Immature natural killer cell (primary cell): Measurements from ENCODE around the gene USH2A. TPM values are rescaled to one million over a fixed set of nuclear protein-coding genes. Genes with fewer than 3 reads are reported as not detected.

Experiments used
- DNase-seq, 3 donors: peaks; one replicate each; pipeline ENCODE4 v3.0.0; 2022; ENCODE audit warnings: mixed read lengths in 1 of 3
- H3K27ac Mint-ChIP-seq, 6 donors: one replicate each; pipeline ENCODE4 v1.8.0; 2020; ENCODE audit warnings: mixed read lengths in 6 of 6, mild to moderate bottlenecking in 5 of 6, inconsistent platforms in 4 of 6, moderate library complexity in 3 of 6
- H3K27me3 Mint-ChIP-seq, 3 donors: one replicate each; pipeline ENCODE4 v1.8.0; 2020 to 2021; ENCODE audit warnings: low read depth in 3 of 3, mild to moderate bottlenecking in 3 of 3, mixed read lengths in 3 of 3, moderate library complexity in 3 of 3, inconsistent platforms in 1 of 3
- H3K36me3 Mint-ChIP-seq, 3 donors: one replicate each; pipeline ENCODE4 v1.8.0; 2020; ENCODE audit warnings: mixed read lengths in 3 of 3, inconsistent platforms in 2 of 3, mild to moderate bottlenecking in 2 of 3
- H3K4me1 Mint-ChIP-seq, 2 donors: one replicate each; pipeline ENCODE4 v1.8.0; 2020; ENCODE audit warnings: inconsistent platforms in 2 of 2, mild to moderate bottlenecking in 2 of 2, mixed read lengths in 2 of 2, moderate library complexity in 1 of 2
- H3K4me3 Mint-ChIP-seq, 5 donors: one replicate each; pipeline ENCODE4 v1.8.0; 2020; ENCODE audit warnings: mild to moderate bottlenecking in 5 of 5, mixed read lengths in 5 of 5, inconsistent platforms in 3 of 5, moderate library complexity in 3 of 5
- H3K9me3 Mint-ChIP-seq, 6 donors: one replicate each; pipeline ENCODE4 v1.8.0; 2020; ENCODE audit warnings: mild to moderate bottlenecking in 6 of 6, mixed read lengths in 6 of 6, inconsistent platforms in 4 of 6, moderate library complexity in 3 of 6
- polyA plus RNA-seq, 3 donors: library from polyadenylated mRNA; unstranded; fragments of 300-500 nt; fragmentation: Illumina TruSeq; gene quantifications; one replicate each; pipeline ENCODE4 v1.2.3, GENCODE V29; 2021

Gene USH2A
- polyA plus RNA-seq, 3 donors from 2014 or later = not detected

DNA sequence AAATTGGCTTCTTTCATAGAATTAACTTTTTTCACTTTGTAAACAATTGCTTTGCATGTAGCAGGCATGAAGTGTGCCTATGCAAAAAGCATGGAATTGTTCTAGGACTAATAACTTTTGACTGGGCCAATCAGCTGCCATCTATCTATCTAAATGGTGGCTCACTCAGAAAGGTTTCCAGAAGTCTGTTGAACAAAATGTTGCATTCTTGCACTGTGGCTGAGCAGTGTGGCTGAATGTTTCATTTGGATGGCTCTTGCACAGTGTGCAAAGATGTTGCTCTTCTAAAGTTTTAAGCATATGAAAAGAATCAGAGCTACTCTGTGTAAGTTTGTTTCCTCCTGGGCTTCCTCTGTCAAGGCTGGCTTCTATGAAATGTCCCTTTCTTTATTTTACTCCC lies 642.6 kb downstream of the USH2A start:
- no peaks in the 10 kb centered on the region for H3K36me3 Mint-ChIP-seq
- no peak overlapping the region for H3K27ac Mint-ChIP-seq
- no peak overlapping the region for H3K4me3 Mint-ChIP-seq
- peaks cover 0 to 3% (median 0%) of the 10 kb centered on the region in 3 donors for H3K27me3 Mint-ChIP-seq
- H3K9me3 Mint-ChIP-seq = peaks cover 2 to 35% (median 16%) of the 10 kb centered on the region in 6 donors
- DNase-seq = no peak
- no peaks in the 10 kb centered on the region for H3K4me1 Mint-ChIP-seq

DNA sequence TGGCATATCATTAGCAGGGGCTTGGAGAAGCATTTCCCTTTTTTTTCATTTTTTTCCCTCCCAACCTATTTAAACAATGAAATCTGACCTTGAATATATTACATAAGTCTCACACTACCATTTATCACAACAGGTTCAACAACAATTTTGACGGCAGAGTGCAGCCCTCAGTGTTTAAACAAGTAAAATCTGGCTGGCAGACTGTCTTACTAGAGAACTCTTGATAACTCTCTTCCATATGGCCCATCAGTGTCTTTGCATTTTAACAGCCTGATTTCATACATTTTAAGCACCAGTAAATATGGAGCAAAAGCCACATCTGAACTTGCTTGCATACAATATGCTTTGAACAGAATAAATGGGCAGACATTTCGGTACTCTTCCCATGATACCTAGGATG lies 643.1 kb downstream of the USH2A start:
- no peak overlapping the region for H3K27ac Mint-ChIP-seq
- no peaks in the 10 kb centered on the region for H3K4me1 Mint-ChIP-seq
- H3K36me3 Mint-ChIP-seq = no peaks in the 10 kb centered on the region
- H3K9me3 Mint-ChIP-seq = peaks cover 2 to 30% (median 16%) of the 10 kb centered on the region in 6 donors
- DNase-seq = no peak
- H3K27me3 Mint-ChIP-seq = peaks cover 0 to 3% (median 0%) of the 10 kb centered on the region in 3 donors
- no peak overlapping the region for H3K4me3 Mint-ChIP-seq

DNA sequence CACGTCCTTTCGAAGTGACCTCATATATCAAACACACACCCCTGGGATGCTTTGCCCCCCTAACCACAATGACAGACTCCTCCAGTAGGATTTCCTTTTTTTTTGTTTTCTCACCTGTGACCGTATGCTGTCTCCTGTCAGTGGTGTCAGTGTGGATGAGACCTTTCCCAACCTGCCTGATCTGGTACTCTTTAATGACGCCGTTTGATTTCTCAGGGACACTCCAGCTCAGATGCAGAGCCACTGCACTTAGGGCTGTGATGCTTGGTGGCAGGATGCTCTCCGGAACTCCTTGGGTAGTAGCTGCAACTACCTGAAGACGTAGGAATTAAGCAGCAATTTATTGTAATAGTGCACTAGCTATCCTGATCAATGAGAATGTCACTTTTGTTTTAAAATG lies 643.5 kb downstream of the USH2A start:
- Mint-ChIP-seq H3K27me3 (peaks cover 0 to 3% (median 0%) of the 10 kb centered on the region in 3 donors), H3K4me1 (no peaks in the 10 kb centered on the region), H3K27ac (no peak overlapping the region), H3K36me3 (no peaks in the 10 kb centered on the region), H3K4me3 (no peak overlapping the region), H3K9me3 (peaks cover 2 to 28% (median 15%) of the 10 kb centered on the region in 6 donors)
- DNase-seq = no peak

DNA sequence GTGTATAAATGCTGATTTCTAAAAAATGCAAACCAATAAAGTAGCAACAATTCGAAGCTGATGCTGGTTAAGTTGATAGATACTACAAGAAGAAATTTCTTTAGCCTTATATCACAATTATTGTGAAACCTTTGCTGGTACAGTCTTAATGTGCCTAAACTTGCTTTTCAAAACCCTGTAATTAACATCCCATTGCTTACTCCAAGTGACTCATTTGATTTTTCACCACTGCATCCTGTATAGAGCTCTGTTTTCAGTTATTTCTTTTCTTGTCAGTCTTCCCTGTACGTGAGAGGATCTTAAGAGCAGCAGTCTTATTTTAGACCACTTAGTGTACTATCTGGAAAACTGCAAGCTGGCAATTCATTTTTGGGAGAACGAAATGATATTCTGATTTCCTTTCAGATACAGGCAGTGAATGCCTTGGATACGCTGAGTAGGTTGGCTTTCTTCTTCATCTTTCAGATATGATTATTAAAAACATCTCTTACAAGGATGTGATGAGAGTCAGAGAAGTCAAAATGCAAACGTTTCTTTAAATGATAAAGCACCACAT lies 645.8 kb downstream of the USH2A start:
- Mint-ChIP-seq H3K9me3 (peaks cover 0 to 31% (median 14%) of the 10 kb centered on the region in 6 donors), H3K36me3 (no peaks in the 10 kb centered on the region), H3K4me3 (no peak overlapping the region), H3K4me1 (no peaks in the 10 kb centered on the region), H3K27ac (no peak overlapping the region), H3K27me3 (peaks cover 0 to 3% (median 0%) of the 10 kb centered on the region in 3 donors)
- DNase-seq = no peak

DNA sequence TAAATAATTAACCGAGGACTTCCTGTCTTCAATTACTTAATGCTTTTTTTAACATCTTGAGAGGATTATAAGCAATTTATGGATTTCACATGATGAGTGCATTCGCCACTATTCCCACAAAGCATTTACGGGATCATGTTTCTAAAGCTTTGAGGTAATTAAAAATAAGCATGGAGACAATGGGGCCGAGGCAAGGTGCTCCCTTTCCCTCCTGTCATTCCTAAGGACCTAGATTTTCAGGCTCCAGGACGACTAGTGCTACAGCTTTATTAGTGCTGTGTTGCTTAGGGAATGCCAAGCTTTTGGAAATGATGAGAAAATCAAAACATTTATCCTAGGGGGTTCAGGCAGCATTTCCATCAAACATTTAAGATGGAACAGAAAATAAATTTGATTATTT lies 646.9 kb downstream of the USH2A start:
- Mint-ChIP-seq H3K27ac (no peak overlapping the region), H3K4me3 (no peak overlapping the region), H3K9me3 (peaks cover 0 to 32% (median 14%) of the 10 kb centered on the region in 6 donors), H3K27me3 (peaks cover 0 to 3% (median 0%) of the 10 kb centered on the region in 3 donors), H3K36me3 (no peaks in the 10 kb centered on the region), H3K4me1 (no peaks in the 10 kb centered on the region)
- DNase-seq = no peak

DNA sequence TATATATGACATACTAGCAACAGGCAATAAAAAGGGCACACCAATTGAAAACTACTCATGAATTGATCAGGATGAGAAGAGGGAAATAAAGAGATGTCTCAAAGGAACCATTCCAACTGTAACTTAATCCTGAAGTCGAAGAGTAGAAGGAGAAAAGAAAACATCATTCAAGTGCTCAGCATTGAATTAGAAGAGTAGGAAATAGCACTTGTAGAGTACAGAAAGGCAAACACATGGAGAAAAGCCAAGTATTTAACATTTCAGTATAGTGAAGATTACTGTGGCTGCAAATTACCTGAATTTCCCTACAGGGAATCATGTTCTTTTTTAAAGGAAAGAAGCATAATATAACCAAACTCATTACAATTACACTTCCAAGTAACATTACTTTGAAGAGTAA lies 651.1 kb downstream of the USH2A start:
- no peak overlapping the region for H3K4me3 Mint-ChIP-seq
- peaks cover 0 to 4% (median 0%) of the 10 kb centered on the region in 3 donors for H3K27me3 Mint-ChIP-seq
- H3K4me1 Mint-ChIP-seq = no peaks in the 10 kb centered on the region
- H3K9me3 Mint-ChIP-seq = peaks cover 5 to 45% (median 13%) of the 10 kb centered on the region in 6 donors
- H3K36me3 Mint-ChIP-seq = no peaks in the 10 kb centered on the region
- DNase-seq = no peak
- no peak overlapping the region for H3K27ac Mint-ChIP-seq

DNA sequence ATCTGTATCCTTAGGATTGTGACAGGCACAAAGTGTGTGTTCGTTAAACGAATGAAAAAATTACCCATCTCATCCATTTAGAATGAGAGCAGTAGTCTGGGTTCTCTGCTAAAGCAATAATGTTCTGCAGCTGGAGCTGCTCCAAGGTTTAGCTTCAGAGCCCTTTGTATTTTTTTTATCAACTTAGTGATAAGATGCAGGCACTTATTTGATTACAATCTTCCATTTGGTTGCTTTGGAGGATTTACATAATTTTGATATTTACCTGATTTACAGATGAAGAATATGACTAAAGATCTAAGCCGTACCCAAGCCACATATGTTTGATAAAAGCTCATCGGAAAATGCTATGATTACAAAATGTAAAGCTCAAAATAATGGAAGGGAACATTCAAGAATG lies 654.9 kb downstream of the USH2A start:
- H3K27me3 Mint-ChIP-seq = peaks cover 0 to 4% (median 0%) of the 10 kb centered on the region in 3 donors
- peaks cover 4 to 45% (median 16%) of the 10 kb centered on the region in 6 donors for H3K9me3 Mint-ChIP-seq
- H3K4me1 Mint-ChIP-seq = no peaks in the 10 kb centered on the region
- peaks cover 0 to 2% (median 0%) of the 10 kb centered on the region in 3 donors for H3K36me3 Mint-ChIP-seq
- no peak for DNase-seq
- H3K4me3 Mint-ChIP-seq = no peak overlapping the region
- H3K27ac Mint-ChIP-seq = no peak overlapping the region

DNA sequence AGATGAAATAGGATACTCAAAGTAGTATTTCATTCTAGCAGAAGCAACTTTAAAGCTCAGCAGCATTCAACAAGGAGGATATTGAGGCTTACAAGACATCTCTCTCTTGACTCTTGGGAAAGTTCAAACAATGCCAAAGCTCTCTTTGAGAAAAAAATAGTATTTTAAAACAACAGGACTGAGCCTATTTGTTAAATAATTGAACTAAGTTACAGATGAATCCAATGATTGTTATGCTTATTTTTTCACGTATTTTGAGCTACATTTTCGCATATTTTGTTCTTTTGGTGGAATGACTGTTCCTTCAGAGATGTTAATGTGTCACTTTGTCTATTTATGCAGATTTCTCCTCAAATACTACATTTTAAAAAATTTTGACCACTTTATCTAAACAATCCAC lies 655.5 kb downstream of the USH2A start:
- no peak for DNase-seq
- peaks cover 9 to 48% (median 19%) of the 10 kb centered on the region in 6 donors for H3K9me3 Mint-ChIP-seq
- no peak overlapping the region for H3K27ac Mint-ChIP-seq
- H3K4me1 Mint-ChIP-seq = no peaks in the 10 kb centered on the region
- H3K27me3 Mint-ChIP-seq = peaks cover 0 to 4% (median 0%) of the 10 kb centered on the region in 3 donors
- no peak overlapping the region for H3K4me3 Mint-ChIP-seq
- H3K36me3 Mint-ChIP-seq = peaks cover 0 to 6% (median 0%) of the 10 kb centered on the region in 3 donors

DNA sequence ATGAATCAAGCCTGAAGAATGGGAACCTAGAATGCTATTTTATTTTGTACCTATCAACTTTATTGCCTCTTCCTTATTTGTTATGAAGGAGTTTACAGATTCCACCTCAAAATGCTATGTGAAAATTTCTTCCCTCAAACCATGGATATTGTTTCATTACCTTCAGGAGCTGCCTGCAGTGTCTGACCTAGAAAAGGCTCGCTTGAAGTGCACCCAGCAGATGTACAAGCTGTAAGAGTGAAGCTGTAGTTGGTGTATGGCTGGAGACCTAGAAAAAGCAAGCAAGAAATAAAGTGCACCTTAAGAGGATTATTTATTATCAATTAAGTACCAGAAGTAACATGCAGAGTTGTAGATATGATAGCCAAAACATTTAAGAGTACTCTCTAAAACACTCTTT lies 656.7 kb downstream of the USH2A start:
- no peak for DNase-seq
- no peak overlapping the region for H3K4me3 Mint-ChIP-seq
- H3K4me1 Mint-ChIP-seq = no peaks in the 10 kb centered on the region
- peaks cover 0 to 6% (median 0%) of the 10 kb centered on the region in 3 donors for H3K36me3 Mint-ChIP-seq
- no peak overlapping the region for H3K27ac Mint-ChIP-seq
- H3K27me3 Mint-ChIP-seq = peaks cover 0 to 4% (median 0%) of the 10 kb centered on the region in 3 donors
- H3K9me3 Mint-ChIP-seq = peaks cover 9 to 40% (median 18%) of the 10 kb centered on the region in 6 donors

DNA sequence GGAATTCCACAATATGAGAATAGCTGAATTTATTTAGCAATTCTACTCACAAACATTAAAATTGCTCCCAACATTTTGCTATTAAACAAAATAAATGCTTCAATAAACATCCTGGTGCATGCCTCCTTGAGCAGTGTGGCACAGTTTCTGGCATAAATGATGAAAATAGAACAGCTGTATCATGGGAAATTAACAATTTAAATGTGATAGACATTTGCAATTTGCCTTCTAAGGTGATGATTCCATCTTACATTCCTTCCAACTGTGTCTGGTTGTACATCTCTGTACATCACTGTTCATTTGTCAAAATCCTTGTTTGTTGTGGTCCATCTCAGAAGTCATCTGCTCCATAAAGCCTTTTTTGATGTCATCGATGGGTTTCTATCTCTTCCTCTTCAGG lies 657.4 kb downstream of the USH2A start:
- Mint-ChIP-seq H3K9me3 (peaks cover 9 to 46% (median 21%) of the 10 kb centered on the region in 6 donors), H3K4me3 (no peak overlapping the region), H3K36me3 (peaks cover 0 to 6% (median 0%) of the 10 kb centered on the region in 3 donors), H3K4me1 (no peaks in the 10 kb centered on the region), H3K27ac (no peak overlapping the region), H3K27me3 (peaks cover 0 to 4% (median 0%) of the 10 kb centered on the region in 3 donors)
- DNase-seq = no peak

DNA sequence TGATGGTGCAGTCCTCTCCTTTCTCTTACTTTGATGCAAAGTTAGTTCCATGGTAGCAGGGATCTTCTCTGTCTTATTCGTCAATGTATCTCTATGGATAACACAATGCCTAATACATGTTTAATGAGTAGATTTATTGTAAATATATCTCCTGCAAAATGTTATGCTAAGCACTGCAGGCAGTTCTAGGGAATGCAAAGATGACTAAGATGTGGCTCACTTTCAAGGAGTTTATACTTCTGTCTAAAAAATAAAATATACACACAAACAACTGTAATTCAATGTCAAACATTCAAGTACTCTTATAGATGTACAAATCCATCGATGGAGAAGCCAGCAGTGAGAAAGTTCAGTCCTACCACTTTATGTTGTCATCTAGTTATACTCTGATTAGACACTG lies 661.8 kb downstream of the USH2A start:
- DNase-seq = no peak
- Mint-ChIP-seq H3K27ac (no peak overlapping the region), H3K36me3 (peaks cover 0 to 6% (median 0%) of the 10 kb centered on the region in 3 donors), H3K4me1 (no peaks in the 10 kb centered on the region), H3K9me3 (peaks cover 13 to 33% (median 22%) of the 10 kb centered on the region in 6 donors), H3K4me3 (no peak overlapping the region), H3K27me3 (no peaks in the 10 kb centered on the region)

DNA sequence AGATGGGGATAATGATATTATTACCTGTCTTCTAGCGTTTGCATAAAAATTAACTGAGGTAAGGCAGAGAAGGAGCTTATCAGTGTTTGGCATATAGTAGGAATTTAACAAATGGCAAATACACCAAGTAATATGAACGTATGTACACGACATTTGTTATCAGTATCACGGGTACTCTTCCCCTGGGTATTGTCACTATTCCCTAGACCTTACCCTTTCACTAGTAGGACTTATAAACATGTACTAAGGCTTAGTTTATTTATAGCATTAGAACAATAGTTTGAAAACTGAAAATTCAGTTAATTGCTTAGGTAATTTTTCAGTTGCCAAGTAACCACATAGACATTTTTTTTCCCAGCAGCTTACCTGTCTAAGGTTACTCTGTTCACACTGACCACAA lies 669.1 kb downstream of the USH2A start:
- no peak overlapping the region for H3K4me3 Mint-ChIP-seq
- no peaks in the 10 kb centered on the region for H3K4me1 Mint-ChIP-seq
- H3K27ac Mint-ChIP-seq = no peak overlapping the region

DNA sequence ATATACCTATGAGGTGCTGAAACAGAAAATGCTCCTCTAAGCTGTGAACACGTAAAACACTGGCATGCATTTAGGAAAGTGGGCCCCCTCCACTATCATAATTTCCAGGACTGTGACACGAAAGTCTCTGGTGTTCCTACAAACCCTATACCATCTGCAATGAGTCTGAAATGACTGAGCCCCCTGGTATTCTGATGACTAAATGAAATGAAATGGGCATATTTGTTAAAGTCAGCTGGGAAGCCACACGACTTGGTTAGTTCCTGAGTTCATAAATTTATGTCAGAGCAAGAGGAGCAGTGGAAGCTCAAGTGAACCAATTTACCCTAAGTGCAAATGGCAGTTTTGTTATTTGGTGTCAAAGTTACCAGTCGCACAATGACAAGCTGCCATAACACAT lies 673.8 kb downstream of the USH2A start:
- no peaks in the 10 kb centered on the region for H3K36me3 Mint-ChIP-seq
- peaks cover 5 to 23% (median 17%) of the 10 kb centered on the region in 6 donors for H3K9me3 Mint-ChIP-seq
- no peaks in the 10 kb centered on the region for H3K4me1 Mint-ChIP-seq
- no peak for DNase-seq
- H3K4me3 Mint-ChIP-seq = no peak overlapping the region
- no peaks in the 10 kb centered on the region for H3K27me3 Mint-ChIP-seq
- no peak overlapping the region for H3K27ac Mint-ChIP-seq

More for the DNA sequence above, 669.1 kb downstream of the USH2A start:
- no peak for DNase-seq
- Mint-ChIP-seq H3K36me3 (no peaks in the 10 kb centered on the region), H3K27me3 (no peaks in the 10 kb centered on the region), H3K9me3 (peaks cover 5 to 25% (median 11%) of the 10 kb centered on the region in 6 donors)

DNA sequence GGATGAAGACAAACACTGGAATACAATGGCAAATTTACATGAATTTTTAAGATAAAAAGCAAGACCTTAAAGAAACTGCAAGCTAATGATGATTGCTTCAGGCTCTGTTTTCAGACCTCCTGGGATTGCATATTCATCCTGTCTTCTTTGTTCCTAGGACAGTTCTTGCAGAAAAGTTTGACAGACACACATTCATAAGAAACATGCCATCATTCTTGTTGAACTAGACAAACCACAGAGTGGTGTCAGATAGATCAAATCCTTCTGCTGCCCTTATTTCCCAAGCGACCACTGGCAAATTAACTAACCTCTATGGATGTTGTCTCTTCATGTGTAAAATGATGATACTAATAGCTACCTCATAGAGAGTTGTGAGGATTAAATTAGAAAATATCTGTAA lies 674.8 kb downstream of the USH2A start:
- no peak for DNase-seq
- H3K27me3 Mint-ChIP-seq = no peaks in the 10 kb centered on the region
- H3K9me3 Mint-ChIP-seq = peaks cover 4 to 23% (median 17%) of the 10 kb centered on the region in 6 donors
- no peak overlapping the region for H3K4me3 Mint-ChIP-seq
- H3K4me1 Mint-ChIP-seq = no peaks in the 10 kb centered on the region
- H3K36me3 Mint-ChIP-seq = no peaks in the 10 kb centered on the region
- H3K27ac Mint-ChIP-seq = no peak overlapping the region

DNA sequence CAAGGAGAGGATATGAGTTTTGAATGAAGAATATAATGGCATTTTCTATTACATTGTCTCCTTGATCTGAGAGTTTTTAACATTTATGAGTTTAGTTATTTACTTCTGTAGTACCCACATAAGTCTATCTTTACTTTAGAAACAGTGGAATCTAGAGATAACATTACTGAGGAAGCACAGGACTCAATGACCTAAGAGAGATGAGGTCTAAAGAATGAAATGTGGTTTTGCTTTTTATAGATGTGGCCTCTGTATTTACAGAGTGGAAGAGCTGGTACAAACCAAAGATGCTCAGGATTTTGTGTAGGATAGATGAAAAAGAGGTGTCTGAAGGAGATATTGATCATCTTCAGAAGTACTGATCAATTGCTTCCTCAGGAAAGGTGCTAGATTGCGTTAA lies 678.8 kb downstream of the USH2A start:
- Mint-ChIP-seq H3K27ac (no peak overlapping the region), H3K4me3 (no peak overlapping the region), H3K36me3 (no peaks in the 10 kb centered on the region), H3K27me3 (no peaks in the 10 kb centered on the region), H3K4me1 (no peaks in the 10 kb centered on the region), H3K9me3 (peaks cover 3 to 30% (median 16%) of the 10 kb centered on the region in 6 donors)
- DNase-seq = no peak
